ENCODE measurements around the gene LY6G5B.

DNA sequence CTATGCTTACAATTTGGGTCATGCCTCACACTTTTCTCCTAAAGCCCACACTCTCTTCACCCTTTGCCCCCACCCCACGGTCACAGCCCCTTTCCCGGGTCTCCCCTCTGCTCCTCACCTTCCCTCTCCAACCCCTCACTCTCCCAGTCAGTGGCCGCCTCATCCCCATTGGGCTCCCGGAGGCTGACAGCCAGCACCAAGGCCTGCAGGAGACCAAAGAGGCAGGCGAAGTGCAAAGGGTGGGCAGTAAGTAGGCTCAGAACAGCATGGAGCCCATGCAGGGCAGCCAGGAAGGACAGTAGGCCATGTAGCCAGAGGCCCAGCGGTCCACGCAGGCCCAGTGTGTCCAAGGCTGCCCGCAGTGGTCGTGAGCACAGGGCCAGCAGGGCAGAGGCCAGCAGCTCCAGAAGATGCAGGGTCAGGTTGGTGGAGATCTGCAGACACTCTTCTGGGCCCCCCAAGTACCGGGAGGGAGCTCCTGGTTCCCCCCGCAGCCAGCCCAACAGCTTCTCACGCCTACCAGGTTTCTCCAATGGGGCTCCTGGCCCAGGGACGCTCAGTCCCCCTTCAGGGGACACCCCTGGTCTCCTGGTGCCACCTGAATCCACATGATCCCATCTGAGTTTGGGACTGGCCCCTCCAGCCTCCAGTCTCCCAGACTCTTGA, 10.7 kb upstream of the LY6G5B start:
- TF ChIP-seq POLR2A (IDR thresholded peaks at IDR 0.05) = no peak
- TF ChIP-seq, protein P1, sequence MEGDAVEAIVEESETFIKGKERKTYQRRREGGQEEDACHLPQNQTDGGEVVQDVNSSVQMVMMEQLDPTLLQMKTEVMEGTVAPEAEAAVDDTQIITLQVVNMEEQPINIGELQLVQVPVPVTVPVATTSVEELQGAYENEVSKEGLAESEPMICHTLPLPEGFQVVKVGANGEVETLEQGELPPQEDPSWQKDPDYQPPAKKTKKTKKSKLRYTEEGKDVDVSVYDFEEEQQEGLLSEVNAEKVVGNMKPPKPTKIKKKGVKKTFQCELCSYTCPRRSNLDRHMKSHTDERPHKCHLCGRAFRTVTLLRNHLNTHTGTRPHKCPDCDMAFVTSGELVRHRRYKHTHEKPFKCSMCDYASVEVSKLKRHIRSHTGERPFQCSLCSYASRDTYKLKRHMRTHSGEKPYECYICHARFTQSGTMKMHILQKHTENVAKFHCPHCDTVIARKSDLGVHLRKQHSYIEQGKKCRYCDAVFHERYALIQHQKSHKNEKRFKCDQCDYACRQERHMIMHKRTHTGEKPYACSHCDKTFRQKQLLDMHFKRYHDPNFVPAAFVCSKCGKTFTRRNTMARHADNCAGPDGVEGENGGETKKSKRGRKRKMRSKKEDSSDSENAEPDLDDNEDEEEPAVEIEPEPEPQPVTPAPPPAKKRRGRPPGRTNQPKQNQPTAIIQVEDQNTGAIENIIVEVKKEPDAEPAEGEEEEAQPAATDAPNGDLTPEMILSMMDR (IDR thresholded peaks at IDR 0.05) = no peak
- no peak for TF ChIP-seq POLR2AphosphoS5 (IDR thresholded peaks at IDR 0.05)
- no peak for TF ChIP-seq EP300 (IDR thresholded peaks at IDR 0.05)

Data from suprapubic skin (tissue), 4 donors.